Keratinocyte (primary cell): Measurements from ENCODE around the gene COL9A1. TPM values are rescaled to one million over a fixed set of nuclear protein-coding genes. Genes with fewer than 3 reads are reported as not detected.

Experiments used
- DNase-seq: peaks from one replicate; pipeline ENCODE4 v3.0.0-alpha.2; 2011; ENCODE audit warnings: low read depth, missing footprints, low spot score
- FAIRE-seq: peaks from 2 replicates; lab custom pipeline; 2011; peaks lifted over from hg19 to GRCh38; lab: Jason Lieb, UNC
- H2AFZ ChIP-seq: 2 replicates; pipeline ENCODE4 v1.6.0; 2012; ENCODE audit warnings: low read length, control low read depth, inconsistent platforms; ENCODE audit not compliant: control insufficient read depth
- H3K27ac ChIP-seq: 2 replicates; pipeline ENCODE4 v1.5.1; 2011; ENCODE audit warnings: low read length; ENCODE audit not compliant: control insufficient read depth, insufficient read depth
- H3K27me3 ChIP-seq: 3 replicates; pipeline ENCODE4 v1.6.0; 2011; ENCODE audit warnings: low read length; ENCODE audit not compliant: control insufficient read depth, insufficient read depth; ENCODE audit errors: extremely low read depth
- H3K36me3 ChIP-seq, 2 experiments: 2 replicates in 1 of 2; 3 replicates in 1 of 2; pipeline ENCODE4 v1.5.1; 2011; ENCODE audit warnings: low read length in 2 of 2, mild to moderate bottlenecking in 1 of 2; ENCODE audit not compliant: control insufficient read depth in 2 of 2, insufficient read depth in 2 of 2; ENCODE audit errors: extremely low read depth in 1 of 2
- H3K4me1 ChIP-seq: 3 replicates; pipeline ENCODE4 v1.5.1; 2011; ENCODE audit warnings: low read length; ENCODE audit not compliant: control insufficient read depth, insufficient read depth; ENCODE audit errors: extremely low read depth
- H3K4me2 ChIP-seq: 3 replicates; pipeline ENCODE4 v1.6.0; 2011; ENCODE audit warnings: low read depth, low read length; ENCODE audit not compliant: control insufficient read depth, insufficient read depth; ENCODE audit errors: extremely low read depth
- H3K4me3 ChIP-seq, 3 experiments: fragments of 200-600 bp in 1 of 3; sonication (generic) in 1 of 3; 2 replicates in 2 of 3; 3 replicates in 1 of 3; pipeline ENCODE4 v1.5.1; 2011 to 2016; ENCODE audit warnings: low read length in 3 of 3, mild to moderate bottlenecking in 3 of 3, control low read depth in 2 of 3, inconsistent platforms in 1 of 3, low read depth in 1 of 3, mixed read lengths in 1 of 3, mixed run types in 1 of 3, moderate library complexity in 1 of 3; ENCODE audit not compliant: control insufficient read depth in 2 of 3, insufficient read depth in 2 of 3; ENCODE audit errors: extremely low read depth in 1 of 3
- H3K79me2 ChIP-seq: 2 replicates; pipeline ENCODE4 v1.6.0; 2012; ENCODE audit warnings: low read length; ENCODE audit not compliant: control insufficient read depth, insufficient read depth
- H3K9ac ChIP-seq: 3 replicates; pipeline ENCODE4 v1.6.0; 2011; ENCODE audit warnings: low read length; ENCODE audit not compliant: control insufficient read depth, insufficient read depth; ENCODE audit errors: extremely low read depth
- H3K9me1 ChIP-seq: 3 replicates; pipeline ENCODE4 v1.6.0; 2011; ENCODE audit warnings: low read length; ENCODE audit not compliant: control insufficient read depth, insufficient read depth; ENCODE audit errors: extremely low read depth
- H3K9me3 ChIP-seq: 2 replicates; pipeline ENCODE4 v1.5.1; 2012; ENCODE audit warnings: low read depth, low read length; ENCODE audit not compliant: control insufficient read depth
- H4K20me1 ChIP-seq: 3 replicates; pipeline ENCODE4 v1.6.0; 2011; ENCODE audit warnings: low read length; ENCODE audit not compliant: control insufficient read depth, insufficient read depth; ENCODE audit errors: extremely low read depth
- EZH2 ChIP-seq: IDR thresholded peaks from one replicate; pipeline ENCODE4 v1.6.1; 2012; ENCODE audit warnings: inconsistent platforms, mild to moderate bottlenecking, low read length, moderate library complexity
- dilution Hi-C: fragments of 300-500 bp; cut with MboI; formaldehyde crosslinking; loops from one replicate; pipeline ENCODE4 v1.7.0; 2020; ENCODE audit warnings: low sequenced_read_pairs; ENCODE audit not compliant: extremely low pct_ligation_motif_present
- polyA plus RNA-seq, 5 experiments: library from polyadenylated mRNA; depleted of rRNA in 3 of 5; stranded (reverse) in 3 of 5; stranded (forward) in 1 of 5; unstranded in 1 of 5; fragments of >200 nt; gene quantifications; 1 replicate in 1 of 5; 2 replicates in 3 of 5; 3 replicates in 1 of 5; pipeline versions ENCODE4 v1.2.1 to v1.2.3, GENCODE V29; 2011 to 2012; ENCODE audit warnings: missing spikeins in 2 of 5, low read depth in 1 of 5, low replicate concordance in 1 of 5
- TF ChIP-seq, protein P1 (sequence below), 3 experiments: IDR thresholded peaks in 1 of 3; conservative IDR thresholded peaks in 1 of 3; optimal IDR thresholded peaks in 1 of 3; 2 replicates in 2 of 3; 3 replicates in 1 of 3; pipeline versions ENCODE3 to v1.5.1; 2011; ENCODE audit warnings: low read length in 3 of 3, mild to moderate bottlenecking in 3 of 3, moderate library complexity in 2 of 3, control low read depth in 1 of 3, inconsistent platforms in 1 of 3; ENCODE audit not compliant: insufficient read depth in 2 of 3; ENCODE audit errors: extremely low read depth in 1 of 3

Gene COL9A1
- polyA plus RNA-seq, 1 donor (not counting 4 experiments of a cell fraction or from before 2014, with no cell fraction given) = not detected

- Histone ChIP-seq H3K9me1 (no peaks in the 10 kb centered on the region), H3K4me2 (no peak overlapping the region), H3K4me3 (no peak overlapping the region), H3K4me1 (no peaks in the 10 kb centered on the region), H3K9ac (no peak overlapping the region), H3K36me3 (no peaks in the 10 kb centered on the region), H3K27me3 (peaks cover 21% of the 10 kb centered on the region), H3K9me3 (no peaks in the 10 kb centered on the region), H3K27ac (no peak overlapping the region), H2AFZ (no peak overlapping the region), H3K79me2 (no peaks in the 10 kb centered on the region), H4K20me1 (no peaks in the 10 kb centered on the region)
- no peak for TF ChIP-seq EZH2
- TF ChIP-seq, protein P1, sequence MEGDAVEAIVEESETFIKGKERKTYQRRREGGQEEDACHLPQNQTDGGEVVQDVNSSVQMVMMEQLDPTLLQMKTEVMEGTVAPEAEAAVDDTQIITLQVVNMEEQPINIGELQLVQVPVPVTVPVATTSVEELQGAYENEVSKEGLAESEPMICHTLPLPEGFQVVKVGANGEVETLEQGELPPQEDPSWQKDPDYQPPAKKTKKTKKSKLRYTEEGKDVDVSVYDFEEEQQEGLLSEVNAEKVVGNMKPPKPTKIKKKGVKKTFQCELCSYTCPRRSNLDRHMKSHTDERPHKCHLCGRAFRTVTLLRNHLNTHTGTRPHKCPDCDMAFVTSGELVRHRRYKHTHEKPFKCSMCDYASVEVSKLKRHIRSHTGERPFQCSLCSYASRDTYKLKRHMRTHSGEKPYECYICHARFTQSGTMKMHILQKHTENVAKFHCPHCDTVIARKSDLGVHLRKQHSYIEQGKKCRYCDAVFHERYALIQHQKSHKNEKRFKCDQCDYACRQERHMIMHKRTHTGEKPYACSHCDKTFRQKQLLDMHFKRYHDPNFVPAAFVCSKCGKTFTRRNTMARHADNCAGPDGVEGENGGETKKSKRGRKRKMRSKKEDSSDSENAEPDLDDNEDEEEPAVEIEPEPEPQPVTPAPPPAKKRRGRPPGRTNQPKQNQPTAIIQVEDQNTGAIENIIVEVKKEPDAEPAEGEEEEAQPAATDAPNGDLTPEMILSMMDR (optimal IDR thresholded peaks at IDR 0.05 in 1 of 3, IDR thresholded peaks at IDR 0.05 in 1 of 3, conservative IDR thresholded peaks at IDR 0.05 in 1 of 3; ENCODE audit: extremely low read depth in 1 of 3, insufficient read depth in 2 of 3, low read length in 3 of 3) = no peak
- dilution Hi-C loops = no loop called here
- FAIRE-seq (no peak), DNase-seq (no peak)
Observed at GRCh38 chr6:70221715-70222438, 81.0 kb downstream of the COL9A1 start.

GRCh38 chr6:70221025-70221714, 81.7 kb downstream of the COL9A1 start:
- Histone ChIP-seq H3K9me3 (no peaks in the 10 kb centered on the region), H2AFZ (no peak overlapping the region), H3K27ac (no peak overlapping the region), H3K36me3 (no peaks in the 10 kb centered on the region), H3K9ac (no peak overlapping the region), H3K27me3 (peaks cover 25% of the 10 kb centered on the region), H3K4me3 (no peak overlapping the region), H3K9me1 (no peaks in the 10 kb centered on the region), H3K79me2 (no peaks in the 10 kb centered on the region), H3K4me2 (no peak overlapping the region), H4K20me1 (no peaks in the 10 kb centered on the region), H3K4me1 (no peaks in the 10 kb centered on the region)
- dilution Hi-C loops = no loop called here
- DNase-seq (no peak), FAIRE-seq (no peak)
- no peak for TF ChIP-seq EZH2
- TF ChIP-seq, protein P1 (optimal IDR thresholded peaks at IDR 0.05 in 1 of 3, IDR thresholded peaks at IDR 0.05 in 1 of 3, conservative IDR thresholded peaks at IDR 0.05 in 1 of 3; ENCODE audit: extremely low read depth in 1 of 3, insufficient read depth in 2 of 3, low read length in 3 of 3) = peak; percentile 41 to 59 (median 53)
